Measurements from ENCODE around the gene PCGF3.
"Not testable (repeated sequence)": the region's sequence is repeated elsewhere in the genome, so short reads cannot be mapped to it uniquely, and the experiment has no call there.

Gene PCGF3

DNA sequence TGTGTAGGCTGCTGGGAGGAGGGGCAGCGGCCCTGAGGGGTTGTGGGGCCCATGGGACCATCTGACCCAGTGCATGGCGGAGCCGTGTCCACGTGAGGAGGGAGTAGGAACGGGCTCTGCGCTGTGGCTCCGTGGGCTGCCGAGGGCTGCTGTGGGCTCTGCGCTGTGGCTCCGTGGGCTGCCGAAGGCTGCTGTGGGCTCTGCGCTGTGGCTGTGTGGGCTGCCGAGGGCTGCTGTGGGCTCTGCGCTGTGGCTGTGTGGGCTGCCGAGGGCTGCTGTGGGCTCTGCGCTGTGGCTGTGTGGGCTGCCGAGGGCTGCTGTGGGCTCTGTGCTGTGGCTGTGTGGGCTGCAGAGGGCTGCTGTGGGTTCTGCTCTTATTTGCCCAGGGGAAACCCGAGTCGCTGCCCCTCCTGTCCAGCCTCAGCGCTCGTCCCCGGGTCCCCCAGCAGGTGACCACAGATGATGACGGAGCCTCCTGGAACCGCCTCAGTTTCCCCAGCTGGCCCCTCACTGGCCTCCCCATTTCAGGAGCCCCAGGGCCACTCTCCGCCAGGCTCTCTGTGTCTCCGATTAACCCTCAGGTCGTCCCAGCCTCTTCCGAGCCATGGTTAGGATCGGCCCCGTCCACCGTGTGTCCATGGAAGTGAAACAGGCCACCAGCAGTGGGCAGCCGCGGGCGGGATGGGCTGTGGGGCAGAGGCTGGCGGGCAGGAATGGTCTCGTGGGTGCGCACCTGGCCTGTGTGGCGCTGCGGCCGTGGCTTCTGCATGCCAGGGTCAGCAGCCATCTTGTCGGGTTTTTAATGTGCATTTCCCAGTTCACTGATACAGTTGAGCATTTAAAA lies 20.0 kb downstream of the PCGF3 start:
- DNase-seq (ENCODE audit: low read depth in 2 of 2), result no peak

DNA sequence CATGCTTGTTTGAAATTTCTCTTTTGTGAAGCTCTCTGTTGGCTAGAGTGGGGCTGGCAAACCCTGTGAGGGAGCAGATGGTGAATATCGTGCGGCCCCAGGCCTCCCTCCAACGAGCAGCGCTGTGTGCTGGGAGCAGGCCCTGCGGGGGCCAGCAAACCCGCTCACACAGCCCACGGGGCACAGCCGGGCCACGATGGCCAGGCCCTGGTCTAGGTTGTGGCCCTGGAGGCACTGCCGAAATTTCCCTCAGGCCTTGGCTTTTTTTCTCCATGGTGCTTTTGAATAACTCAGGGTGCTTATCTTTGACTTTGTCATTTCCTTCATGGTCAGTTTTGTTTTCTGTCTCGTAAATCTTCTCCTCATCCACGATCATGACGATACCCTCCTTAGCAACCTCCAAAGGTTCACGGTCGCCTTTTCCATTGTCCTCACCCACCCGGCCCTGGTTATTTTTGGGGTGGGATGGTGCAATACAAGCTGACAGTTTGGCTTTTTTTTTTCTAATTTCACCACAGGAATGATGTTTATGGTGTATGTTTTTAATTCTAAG lies 20.7 kb downstream of the PCGF3 start:
- peak in 1 of 2 experiments; percentile 21 for DNase-seq (ENCODE audit: low read depth in 2 of 2)

DNA sequence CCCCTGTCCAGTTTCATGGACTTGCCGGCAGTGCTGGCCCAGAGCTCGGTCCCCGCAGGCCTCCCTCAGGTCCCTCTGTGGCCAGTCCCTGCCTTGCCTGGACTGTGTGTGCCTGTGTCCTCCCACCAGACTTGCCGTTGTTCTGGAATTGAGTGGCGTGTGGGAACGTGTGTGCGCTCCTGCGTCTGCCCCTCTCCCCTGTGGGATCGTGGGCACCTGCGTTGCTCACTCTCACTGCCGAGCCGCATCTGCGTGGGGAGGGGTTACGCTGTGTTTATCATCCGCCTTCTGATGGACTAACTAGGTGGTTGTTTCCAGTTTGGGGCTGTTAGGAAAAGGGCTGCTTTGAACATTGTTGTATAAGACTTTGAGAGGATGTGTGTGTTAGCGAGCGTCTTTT lies 21.2 kb downstream of the PCGF3 start:
- DNase-seq (ENCODE audit: low read depth in 2 of 2), result no peak

DNA sequence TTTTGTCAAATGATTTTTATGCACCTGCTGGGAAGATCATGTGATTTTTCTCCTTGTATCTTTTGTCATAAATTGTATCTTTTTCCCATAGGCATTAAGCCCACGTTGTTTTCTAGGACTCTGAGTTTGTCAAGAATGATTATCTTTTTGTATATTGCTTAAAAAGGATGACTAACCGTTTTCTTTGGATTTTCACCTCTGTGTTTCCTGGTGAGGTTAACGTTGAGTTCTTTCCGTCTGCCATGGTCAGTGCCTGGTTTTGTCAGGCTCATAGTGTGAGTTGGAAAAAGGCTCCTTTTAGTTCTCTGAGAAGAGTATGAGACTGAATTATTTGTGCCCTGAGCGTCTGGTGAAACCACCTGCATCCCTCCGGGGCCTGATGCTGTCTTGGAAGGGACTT lies 21.9 kb downstream of the PCGF3 start:
- DNase-seq (ENCODE audit: low read depth in 2 of 2), result no peak

DNA sequence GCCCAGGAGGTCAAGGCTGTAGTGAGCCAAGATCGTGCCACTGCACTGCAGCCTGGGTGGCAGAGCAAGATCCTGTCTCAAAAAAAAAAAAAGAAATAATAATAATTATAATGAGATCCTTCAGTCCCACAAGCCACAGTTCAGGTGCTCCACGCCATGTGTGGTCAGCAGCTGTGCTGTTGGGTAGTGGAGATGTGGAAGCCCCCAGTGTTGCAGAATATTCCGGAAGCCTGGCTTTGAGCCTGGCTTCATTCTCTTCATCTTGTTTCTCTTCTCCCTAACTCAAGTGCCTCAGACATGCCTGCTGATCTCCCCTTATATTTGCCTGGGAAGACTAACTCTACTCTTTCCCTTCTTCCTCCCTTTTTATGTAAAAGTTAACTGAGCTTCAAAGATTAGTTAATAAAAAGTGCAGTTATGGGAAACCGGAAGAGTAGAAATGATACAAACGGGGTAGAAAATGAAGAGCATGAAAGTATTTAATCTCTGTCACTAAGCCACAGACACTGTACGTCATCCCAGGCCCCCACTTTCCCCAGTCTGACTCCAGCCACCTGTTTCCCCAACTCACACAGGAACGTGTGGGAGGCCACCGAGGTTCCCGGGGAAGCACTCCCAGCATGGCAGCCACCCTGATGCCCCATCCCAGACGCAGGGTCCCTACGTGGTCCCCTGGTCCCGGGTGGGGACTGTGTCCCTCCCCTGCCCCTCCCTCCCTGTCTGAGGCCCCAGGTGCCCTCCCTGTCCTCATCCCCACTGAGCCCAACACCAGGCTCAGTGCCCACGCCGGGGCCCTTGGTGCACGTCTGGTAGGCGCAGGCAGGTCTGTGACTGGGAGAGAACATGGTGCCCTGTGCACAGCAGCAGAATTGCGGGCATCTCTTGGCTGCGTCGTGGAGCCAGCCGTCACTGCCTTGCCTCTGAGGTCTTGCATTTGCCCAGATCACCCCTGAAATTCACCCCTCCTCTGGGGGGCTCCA lies 24.0 kb downstream of the PCGF3 start:
- no peak for DNase-seq (ENCODE audit: low read depth in 2 of 2)

DNA sequence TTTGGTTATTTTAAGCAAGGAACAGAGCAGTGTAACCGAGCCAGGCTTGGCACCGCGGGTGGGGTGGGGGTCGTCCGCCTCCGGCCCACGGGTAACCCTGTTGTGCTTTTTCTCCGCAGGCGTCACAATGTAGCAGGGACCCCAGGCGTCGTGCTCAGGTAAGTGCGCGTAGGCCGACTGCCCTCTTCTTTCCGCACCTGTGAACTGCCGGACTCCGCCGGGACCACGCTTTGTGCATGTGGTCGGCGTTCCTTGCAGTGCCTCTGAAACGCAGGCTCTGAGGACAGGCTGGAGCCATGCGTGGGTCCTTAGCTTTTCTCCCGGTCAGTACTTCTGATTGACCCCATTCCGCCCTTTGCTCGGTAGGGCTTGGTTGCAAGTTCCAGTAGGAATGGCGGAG lies 24.9 kb downstream of the PCGF3 start:
- no peak for DNase-seq (ENCODE audit: low read depth in 2 of 2)

DNA sequence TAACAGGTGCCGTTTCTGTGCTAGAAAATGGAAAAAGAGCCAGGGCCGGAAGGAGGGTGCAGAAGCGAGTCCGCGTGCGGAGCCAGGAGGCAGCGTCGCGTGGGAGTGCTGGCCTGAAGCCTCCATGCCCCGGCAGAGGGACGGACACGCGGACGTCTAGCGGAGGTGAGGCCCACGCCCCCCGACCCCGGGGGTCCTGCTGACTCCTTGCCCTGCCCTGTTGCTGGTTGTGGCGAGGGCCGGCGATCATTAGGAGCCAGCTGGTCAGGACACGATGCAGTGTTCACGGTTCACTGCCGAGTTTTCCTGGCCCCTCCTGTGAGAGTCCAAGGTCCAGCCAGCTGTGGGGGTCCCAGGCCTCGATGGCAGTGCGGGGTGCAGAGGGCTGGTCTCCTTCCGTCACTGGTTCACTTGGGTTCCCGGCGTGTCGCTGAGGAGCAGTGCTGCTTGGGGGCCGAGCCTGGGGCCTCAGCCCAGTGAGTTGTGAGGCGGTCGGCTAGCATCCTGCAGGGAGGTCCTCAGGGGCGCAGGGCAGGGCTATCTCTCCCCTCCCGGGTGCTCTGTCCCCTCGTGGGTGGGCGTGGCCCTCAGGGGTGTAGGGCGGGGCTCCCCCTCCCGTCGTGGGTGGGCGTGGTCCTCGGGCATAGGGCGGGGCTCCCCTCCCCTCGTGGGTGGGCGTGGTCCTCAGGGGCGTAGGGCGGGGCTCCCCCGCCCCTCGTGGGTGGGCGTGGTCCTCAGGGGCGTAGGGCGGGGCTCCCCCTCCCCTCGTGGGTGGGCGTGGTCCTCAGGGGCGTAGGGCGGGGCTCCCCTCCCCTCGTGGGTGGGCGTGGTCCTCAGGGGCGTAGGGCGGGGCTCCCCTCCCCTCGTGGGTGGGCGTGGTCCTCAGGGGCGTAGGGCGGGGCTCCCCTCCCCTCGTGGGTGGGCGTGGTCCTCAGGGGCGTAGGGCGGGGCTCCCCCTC lies 25.6 kb downstream of the PCGF3 start:
- not testable (repeated sequence) for DNase-seq (ENCODE audit: low read depth in 2 of 2)

DNA sequence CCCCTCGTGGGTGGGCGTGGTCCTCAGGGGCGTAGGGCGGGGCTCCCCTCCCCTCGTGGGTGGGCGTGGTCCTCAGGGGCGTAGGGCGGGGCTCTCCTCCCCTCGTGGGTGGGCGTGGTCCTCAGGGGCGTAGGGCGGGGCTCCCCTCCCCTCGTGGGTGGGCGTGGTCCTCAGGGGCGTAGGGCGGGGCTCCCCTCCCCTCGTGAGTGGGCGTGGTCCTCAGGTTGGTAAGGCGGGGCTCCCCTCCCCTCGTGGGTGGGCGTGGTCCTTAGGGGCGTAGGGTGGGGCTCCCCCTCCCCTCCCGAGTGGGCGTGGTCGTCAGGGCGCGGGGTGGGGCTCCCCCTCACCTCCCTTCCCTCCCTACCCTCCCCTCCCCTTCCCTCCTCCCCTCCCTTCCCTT lies 26.3 kb downstream of the PCGF3 start:
- DNase-seq (ENCODE audit: low read depth in 2 of 2), result not testable (repeated sequence)

DNA sequence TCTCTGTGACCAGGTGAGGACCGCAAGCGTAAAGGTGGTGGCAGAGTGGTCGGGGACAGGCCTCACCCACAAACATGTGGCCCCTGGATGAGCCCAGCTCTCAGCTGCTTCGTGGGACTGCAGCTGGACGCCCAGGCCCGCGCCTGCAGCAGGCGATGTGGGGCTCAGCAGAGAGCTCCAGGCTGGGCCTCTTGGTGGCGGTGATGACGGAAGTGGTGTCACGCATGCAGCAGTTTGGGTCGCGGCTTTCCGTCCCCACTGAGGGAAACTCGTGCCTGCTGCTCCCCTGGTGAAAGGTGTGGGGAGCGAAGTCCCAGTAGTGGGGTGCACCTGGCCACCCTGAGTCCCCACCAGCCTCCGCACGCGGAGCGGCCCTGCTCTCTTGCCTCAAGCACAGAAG lies 26.9 kb downstream of the PCGF3 start:
- no peak for DNase-seq (ENCODE audit: low read depth in 2 of 2)

DNA sequence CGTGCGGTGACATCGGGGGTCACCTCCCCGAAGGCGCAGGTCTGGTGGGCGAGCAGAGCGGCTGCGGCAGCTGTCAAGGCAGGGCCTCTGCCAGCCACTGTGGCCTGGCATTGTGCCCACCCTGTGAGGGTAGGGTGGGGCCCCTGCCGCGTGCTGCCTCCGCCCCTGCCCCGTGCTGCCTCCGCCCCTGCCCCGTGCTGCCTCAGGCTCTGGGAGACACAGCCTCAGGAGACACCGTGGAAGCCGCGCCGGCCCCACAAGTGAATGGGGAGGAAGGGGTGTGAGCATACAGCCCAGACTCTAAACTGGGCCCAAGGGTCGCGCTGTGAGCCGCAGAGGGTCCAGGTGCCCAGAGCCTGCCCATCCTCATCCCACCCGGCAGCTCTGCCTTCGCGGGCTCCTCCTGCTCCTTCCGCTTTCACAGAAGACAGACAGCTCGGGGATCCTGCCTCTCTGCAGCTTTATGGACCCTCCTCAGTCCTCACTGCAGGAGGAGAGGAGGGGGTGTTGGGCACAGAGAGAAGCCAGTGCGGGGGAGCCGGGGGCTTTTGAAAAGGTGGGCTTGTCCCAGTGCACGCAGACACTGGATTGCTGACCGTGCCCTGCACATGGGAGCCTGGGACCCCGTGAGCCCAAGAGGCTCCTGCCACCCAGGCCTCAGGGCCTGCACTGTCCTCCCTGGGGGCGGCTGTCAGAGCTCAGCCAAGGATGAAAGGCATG lies 27.4 kb downstream of the PCGF3 start:
- DNase-seq (ENCODE audit: low read depth in 2 of 2), result no peak

DNA sequence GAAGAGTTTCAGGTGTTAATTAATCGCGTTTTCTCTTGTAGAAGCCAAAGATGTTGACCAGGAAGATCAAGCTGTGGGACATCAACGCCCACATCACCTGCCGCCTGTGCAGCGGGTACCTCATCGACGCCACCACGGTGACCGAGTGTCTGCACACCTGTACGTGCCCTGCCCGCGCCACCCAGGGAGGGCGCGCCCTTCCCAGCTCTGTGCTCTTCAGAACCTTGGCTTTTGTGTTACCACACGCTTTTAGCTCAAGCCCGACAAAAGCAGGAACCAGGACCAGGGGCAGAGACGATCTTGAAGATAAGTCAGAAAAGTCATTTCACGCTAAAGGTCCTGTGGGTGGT lies 28.0 kb downstream of the PCGF3 start:
- no peak for DNase-seq (ENCODE audit: low read depth in 2 of 2)

DNA sequence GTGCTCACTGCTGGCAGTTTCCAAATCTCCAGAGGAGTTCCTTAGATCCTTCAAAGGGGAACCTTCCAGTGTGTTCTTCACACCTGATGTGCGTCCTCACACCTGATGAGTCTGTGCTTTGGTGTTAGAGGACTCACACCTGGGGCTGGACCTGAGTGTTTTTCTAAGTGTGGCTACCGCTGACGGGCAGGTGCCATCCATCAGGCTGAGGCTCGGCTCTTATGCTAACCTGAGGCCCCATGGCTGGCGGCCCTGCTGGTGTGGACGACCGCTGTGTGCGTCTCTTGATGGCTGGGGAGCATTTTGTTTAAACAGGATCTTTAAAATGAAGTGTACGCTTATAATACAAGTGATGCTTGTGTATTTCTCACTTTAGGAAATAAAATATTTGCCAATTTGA lies 28.4 kb downstream of the PCGF3 start:
- DNase-seq (ENCODE audit: low read depth in 2 of 2), result no peak

DNA sequence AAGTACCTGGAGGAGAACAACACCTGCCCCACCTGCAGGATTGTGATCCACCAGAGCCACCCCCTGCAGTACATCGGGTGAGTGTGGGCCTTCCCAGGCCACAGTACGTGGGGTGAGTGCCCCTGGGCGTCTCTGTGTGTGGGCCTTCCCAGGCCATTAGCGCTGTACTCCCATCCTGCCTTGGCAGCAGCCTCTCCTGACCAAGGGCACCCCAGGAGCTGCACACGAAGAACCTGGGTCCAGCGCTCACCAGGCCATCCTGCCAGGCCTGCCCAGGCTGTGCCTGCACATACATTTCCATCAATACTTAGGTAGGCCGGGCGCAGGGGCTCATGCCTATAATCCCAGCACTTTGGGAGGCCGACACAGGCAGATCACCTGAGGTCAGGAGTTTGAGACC lies 29.3 kb downstream of the PCGF3 start:
- no peak for DNase-seq (ENCODE audit: low read depth in 2 of 2)

DNA sequence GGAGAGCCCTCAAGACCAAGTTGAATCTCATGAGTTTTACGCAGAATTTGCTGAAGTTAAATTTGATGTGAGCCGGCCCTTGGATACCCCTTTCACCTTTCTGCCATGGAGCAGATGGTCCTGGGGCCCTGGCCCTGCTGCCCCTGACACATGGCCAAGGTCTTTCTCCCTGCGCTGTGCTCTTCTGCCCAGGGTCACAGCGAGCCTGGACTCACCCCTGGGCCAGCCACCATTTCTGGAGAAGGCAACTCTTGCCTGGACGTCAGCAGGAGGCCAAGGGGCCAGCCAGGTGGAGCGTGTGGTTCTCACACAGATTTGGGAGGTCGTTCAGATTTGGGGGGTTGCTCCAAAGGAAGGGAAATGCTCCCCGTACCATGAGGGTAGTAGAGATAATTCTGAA lies 30.0 kb downstream of the PCGF3 start:
- DNase-seq (ENCODE audit: low read depth in 2 of 2), result no peak

DNA sequence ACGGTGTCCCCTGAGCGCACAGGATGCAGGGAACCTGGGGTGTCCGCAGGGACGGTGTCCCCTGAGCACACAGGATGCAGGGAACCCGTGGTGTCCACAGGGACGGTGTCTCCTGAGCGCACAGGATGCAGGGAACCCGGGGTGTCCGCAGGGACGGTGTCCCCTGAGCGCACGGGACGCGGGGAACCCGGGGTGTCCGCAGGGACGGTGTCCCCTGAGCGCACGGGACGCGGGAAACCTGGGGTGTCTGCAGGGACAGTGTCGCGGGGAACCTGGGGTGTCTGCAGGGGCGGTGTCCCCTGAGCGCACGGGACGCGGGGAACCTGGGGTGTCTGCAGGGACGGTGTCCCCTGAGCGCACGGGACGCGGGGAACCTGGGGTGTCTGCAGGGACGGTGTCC lies 30.9 kb downstream of the PCGF3 start:
- DNase-seq (ENCODE audit: low read depth in 2 of 2), result not testable (repeated sequence)

DNA sequence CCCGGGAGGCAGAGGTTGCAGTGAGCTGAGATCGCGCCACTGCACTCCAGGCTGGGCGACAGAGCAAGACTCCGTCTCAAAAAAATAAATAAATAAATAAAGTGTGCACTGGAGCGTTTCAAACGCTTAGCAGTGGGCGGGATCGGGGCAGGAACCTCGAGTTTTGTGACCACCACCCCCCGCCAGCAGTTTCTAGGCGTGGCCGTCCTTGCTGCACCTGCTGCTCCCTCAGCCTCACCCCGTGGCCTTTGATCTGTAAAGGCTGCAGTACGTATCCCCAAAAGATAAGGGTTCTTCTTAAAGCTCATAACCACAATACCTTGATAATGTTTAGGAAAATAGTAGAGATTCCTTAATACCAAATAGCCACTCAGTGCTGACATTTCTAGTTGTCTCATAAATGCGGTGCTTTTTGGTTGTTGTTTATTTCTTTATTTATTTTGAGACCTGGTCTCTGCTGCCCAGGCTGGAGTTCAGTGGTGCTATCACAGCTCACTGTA lies 33.2 kb downstream of the PCGF3 start:
- no peak for DNase-seq (ENCODE audit: low read depth in 2 of 2)

DNA sequence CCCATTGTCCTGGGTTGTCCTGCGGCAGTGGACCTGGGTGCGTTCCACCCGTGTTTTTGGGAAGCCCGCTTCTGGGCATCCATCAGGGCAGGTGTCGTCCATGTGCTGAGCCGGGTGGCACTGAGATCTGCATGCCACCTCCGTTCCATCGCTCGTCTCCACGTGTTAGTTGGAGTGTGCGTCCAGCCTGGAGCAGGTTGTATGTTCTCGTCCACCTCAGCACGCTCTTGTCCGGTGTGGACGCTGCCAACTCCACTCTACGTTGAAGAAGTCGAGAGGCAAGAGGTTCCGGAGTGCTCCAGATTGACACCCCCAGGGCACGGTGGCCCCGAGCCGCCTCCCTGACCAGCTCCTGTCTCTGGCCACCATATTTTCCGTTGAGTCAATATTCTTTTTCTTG lies 33.9 kb downstream of the PCGF3 start:
- no peak for DNase-seq (ENCODE audit: low read depth in 2 of 2)

DNA sequence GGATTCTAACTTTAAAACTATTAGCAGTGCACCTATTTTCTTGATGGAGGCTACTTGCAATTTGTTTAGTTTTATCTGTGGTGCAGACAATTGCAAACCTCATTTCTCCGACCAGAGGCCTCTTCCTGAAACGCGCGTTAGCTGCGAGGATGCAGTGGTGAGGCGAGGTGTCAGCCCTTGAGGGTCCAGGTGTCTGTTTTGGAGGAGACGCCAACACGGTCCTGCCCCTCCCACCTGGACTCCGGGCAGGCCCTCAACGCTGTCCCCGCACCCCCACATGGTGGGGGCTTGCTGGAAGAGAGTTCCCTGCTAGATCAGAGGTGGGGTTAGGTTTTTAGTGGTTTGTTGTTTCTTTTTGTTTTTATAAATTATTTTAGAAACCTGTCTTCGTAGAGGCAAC lies 34.4 kb downstream of the PCGF3 start:
- DNase-seq (ENCODE audit: low read depth in 2 of 2), result no peak

DNA sequence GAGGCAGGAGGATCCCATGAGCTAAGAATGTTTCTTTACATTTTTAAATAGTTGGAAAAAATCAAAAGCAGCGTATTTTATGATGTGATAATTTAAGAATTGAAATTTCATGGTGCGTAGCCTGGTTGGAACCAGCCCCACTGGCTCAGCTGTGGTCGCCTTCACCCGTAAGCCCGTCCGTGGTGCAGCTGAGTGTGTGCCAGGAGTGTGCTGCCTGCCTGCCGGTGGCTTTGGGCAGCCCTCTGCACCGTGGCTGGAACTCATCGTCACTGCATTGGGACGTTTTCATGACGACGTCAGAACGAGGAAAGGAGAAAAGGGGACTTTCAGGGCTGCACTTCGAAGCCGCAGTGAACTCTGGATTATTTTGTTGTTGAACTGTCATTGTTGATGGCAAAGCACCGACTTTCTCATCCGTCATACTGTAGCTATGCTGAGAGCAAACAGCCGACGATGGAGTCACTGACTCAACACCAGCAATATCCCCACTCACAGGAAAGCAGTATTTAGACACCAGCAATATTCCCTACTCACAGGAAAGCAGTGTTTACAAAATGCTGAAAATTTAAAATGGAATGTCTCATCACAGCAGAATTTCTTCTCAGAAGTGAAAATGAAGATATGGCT lies 35.1 kb downstream of the PCGF3 start:
- no peak for DNase-seq (ENCODE audit: low read depth in 2 of 2)

DNA sequence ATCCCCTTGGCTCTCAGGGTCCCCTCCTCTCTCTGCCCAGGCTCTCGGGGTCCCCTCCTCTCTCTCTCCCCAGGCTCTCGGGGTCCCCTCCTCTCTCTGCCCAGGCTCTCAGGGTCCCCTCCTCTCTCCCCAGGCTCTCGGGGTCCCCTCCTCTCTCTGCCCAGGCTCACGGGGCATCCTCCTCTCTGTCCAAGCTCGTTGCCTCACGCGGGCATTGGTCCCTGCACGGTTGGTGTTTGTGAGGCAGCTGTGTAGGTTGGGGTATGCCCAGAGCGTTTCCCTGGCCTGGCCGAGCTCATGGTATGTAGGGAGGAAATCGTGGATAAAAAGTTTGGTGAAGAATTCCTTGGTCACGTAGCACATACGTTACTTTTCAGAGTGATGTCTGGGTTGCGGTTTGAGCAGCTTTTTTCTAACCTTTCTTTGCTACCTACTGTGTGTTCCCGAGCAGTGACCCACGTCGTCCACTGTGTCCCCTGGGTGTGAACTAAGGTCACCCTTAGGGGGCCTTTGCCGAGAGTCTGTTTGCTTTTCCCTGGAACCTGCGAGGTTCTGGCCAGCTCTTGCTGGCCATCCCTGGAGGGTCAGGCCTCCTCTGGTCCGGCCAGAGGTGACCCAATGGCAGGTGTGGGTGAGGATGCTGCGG lies 36.6 kb downstream of the PCGF3 start:
- DNase-seq (ENCODE audit: low read depth in 2 of 2), result no peak

Data from fibroblast of skin of left biceps (primary cell).